ENCODE results near the gene FAM43B.

FAM43B gene

GRCh38 chr1:20552728-20553445 is 514 bp downstream of the FAM43B start:
- DNase-seq: peak; percentile 45

DNA sequence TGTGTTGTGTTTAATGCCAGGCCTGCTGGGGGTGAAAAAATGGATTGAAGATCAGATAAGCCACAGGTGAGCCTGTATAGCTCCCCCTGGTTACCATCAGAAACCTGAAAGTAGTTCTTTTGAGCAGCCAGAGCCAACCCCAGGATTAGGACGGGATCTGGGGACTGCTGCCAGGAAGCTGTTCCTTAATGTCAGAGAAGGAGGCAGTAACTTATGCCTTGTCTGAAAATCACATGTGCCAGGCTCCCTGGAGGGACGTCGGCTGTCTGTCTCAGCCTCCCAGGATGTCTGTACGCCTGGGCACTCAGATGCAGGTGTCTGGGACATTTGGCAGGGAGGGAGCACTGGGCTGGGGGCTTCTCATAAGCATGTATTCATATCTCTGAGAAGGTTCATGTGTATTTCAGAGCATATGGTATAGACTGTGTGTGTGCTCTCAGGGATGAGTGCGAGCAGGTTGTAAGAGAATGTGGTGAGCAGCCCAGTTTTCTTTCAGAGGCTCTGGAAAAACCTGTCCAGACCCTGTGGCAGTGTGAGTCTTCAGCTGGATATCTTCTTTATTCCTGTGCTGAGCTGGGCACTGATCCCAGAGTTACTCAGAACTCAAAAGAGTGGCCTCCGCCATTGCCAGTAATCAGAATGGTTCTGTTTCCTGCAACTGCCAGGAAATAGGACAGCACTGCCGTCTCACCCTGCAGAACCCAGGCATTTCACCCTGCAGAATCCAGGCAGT is 2.8 kb downstream of the FAM43B start:
- peak; percentile 48 for DNase-seq

- no peak for DNase-seq
Measured at GRCh38 chr1:20555758-20556120, 3.4 kb downstream of the FAM43B start.

- DNase-seq: no peak
Measured at GRCh38 chr1:20558191-20558590, 5.8 kb downstream of the FAM43B start.

GRCh38 chr1:20560966-20561365 is 8.6 kb downstream of the FAM43B start:
- no peak for DNase-seq

GRCh38 chr1:20565234-20565633 is 12.9 kb downstream of the FAM43B start:
- no peak for DNase-seq

DNA sequence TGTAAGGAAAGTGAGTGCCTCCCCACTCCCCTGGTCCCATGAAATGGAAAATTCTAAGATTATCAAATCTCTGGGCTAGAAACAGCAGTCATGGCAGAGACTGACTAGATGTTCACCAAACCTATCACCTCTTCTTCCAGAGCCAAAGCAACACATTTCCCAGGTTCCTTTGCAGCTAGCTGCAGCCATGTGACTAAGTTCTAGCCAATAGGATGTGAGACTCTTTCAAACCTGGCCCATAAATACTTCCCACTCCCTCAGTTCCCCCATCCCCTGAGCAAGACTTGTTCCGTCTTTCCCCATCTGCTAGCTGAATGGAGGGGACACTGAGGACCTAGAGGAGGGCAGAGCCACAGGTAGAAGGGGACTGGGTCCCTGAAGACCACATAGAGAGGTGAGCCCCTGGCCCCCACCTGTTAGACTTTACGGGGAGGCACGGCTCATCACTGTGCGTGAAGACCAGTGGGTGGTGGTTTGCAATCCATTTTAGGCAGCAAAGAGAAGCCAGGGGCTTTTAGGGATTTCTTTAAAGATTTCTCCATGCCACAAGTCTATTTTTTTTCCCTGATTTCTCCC is 17.2 kb downstream of the FAM43B start:
- no peak for DNase-seq

- no peak for DNase-seq
Measured at GRCh38 chr1:20571427-20571826, 19.1 kb downstream of the FAM43B start.

DNA sequence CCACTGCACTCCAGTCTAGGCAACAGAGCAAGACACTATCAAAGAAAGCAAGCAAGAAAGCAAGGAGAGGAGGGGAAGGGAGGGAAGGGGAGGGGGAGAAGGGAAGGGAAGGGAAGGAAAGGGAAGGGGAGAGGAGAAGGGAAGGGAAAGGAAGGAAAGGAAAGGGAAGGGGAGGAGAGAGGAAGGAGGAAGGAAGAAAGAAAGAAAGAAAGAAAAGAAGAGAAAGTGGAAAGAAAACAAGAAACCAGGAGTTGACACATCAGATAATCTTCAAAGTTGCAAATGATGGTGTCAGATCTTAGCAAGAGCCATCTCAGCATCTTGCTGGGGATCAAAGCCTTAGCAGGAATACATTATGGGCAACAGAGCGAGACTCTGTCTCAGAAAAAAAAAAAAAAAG is 21.6 kb downstream of the FAM43B start:
- no peak for DNase-seq

DNA sequence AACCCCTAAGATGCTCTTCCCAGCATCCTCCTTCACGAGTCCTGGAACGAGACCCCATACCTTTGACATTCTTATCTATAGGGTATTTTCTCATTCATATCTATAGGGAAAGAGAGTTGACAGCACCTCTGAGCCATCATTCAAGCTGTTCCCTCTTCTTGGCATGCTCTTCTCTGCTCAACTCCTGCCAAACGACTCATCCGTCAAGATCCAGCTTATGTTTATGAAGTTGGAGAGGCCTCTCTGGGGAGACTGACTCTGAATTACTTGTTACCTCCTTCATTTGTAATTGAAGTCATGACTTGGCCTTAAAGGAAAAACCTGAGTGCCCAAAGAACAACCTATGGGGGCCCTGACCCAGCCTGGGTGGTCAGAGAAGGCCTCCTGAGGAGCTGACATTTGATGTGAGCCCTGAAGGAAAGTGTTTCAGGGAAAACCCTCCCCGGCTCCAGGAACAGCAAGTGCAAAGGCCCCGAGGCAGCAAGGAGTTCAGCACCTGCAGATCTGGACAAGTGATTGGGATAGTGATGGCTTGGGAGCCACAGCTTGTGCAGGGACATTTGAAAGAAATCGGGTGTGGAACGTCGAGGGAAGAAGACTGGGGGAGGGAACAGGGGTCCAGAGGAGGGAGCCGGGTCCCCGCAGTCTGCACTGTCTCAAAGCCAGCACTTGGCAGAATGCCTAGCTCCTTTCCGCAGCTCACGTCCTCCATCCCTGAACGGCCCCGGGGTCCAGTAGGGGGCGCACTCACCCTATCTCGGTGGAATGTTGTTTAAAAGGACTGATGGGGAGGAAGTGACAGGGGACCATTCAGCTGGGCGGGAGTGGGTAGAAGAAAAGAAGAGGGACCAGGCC is 22.5 kb downstream of the FAM43B start:
- DNase-seq: peak; percentile 76

DNA sequence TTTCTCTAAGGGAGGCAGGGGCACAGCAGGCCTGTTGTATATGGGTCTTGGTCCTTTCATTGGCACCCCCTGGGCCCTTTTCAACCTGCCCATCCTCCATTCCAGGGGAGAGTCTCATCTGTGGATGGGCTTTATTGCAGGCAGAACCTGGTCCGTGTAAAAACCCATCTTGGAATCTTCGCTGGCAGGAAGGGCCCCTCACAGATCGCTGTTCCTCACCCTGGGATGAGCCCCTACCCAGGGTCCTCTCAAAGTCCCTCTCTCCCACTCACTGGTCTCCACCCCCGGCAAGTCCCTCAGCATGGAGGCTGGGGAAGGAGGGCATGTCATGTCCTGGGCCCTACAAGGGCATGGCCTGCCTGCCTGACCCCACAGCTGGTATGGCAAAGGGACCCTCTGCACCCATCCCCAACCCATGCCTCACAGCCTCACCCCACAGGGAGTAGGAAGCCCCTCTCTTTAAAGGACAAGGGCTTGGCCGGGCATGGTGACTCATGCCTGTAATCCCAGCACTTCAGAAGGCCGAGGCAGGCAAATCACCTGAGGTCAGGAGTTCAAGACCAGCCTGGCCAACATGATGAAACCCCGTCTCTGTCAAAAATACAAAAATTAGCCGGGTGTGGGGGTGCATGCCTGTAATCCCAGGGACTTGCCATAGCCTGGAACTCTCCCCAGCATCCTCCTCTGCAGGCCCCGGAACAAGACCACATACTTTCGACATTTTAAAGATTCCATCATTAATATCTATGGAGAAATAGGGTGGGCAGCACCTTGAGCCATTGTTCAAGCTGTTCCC is 23.4 kb downstream of the FAM43B start:
- no peak for DNase-seq

GRCh38 chr1:20578062-20578461 is 25.7 kb downstream of the FAM43B start:
- DNase-seq: no peak

- DNase-seq: no peak
Measured at GRCh38 chr1:20578721-20579395, 26.5 kb downstream of the FAM43B start.

DNA sequence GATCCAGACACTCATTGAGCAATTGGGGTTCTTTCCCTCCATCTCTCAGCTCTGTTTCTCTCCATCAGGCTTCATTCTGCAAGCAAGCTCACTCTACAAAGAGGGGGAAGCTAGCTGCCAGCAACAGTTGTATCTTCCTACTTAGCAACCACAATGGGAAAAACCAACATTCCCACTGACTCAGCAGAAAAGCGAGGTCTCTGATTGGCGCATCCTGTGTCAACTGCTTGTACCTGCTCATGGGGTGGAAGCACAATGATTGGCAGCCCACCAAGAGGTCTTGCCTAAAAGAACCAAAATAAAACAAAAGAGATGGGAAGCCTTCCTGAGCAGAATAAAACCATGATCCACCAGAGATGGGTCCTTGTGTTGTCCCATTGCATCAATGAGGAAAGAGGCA is 32.5 kb downstream of the FAM43B start:
- no peak for DNase-seq

- DNase-seq: no peak
Measured at GRCh38 chr1:20586953-20587660, 34.7 kb downstream of the FAM43B start.

- no peak for DNase-seq
Measured at GRCh38 chr1:20587661-20588053, 35.3 kb downstream of the FAM43B start.

- DNase-seq: peak; percentile 40
Measured at GRCh38 chr1:20588634-20589225, 36.4 kb downstream of the FAM43B start, which contains the start of gene CDA. Gene CDA, plus strand, starts transcription at chr1:20589097. Its CDS starts 33 bp downstream, at chr1:20589130.

DNA sequence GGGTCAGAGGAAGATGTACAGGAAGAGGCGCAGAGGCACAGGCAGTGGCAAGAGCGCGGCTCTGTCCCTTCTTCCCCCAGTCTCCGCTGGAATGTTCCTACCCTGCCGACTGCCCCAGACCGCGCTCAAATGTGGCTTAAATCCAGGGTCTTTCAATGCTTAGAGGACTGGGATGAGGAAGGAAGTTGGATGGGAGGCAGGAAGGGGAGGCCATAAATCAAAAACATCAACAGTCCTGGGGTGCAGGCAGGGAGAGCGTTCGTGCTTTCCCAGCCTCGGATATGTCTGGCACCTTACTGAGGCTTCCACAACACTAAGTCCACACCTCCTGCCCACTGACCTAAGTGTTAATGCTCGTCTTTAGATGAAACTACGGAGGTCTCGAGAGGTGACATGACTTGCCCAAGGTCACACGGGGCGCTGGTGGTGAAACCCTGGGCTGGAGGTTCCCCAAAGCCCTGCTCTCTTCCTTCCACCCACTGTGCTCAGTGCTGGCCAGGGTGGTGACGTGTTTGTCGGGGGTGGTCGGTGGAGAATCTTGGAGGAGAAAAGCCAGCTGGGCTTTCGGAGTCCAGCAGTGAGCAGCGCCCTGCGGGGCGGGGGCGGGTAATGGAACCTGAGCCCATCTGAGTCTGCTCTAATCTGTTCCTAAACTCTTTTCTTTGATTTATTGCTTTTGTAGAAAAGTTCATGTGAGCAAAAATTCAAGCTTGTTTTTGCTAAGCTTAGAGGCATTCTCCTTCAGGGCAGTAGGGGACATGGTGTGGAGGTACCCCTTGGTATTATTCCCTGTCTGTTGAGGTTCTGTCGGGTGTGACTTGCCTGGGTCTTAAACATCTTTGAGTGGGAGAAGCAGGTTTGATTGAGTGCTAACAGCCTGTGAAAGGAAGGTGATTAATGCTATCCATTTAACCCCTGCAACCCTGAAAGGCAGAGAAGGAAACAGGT is 37.2 kb downstream of the FAM43B start:
- peak; percentile 63 for DNase-seq

GRCh38 chr1:20590306-20590777 is 38.0 kb downstream of the FAM43B start:
- no peak for DNase-seq

All from femur (tissue), 1 donor.